WI38 (cell line): Measurements from ENCODE around the gene CTIF.

Source experiments
- H3K4me3 ChIP-seq: 2 replicates; pipeline ENCODE4 v1.5.1; 2011; ENCODE audit warnings: low read depth, mild to moderate bottlenecking, control low read depth, low read length
- TF ChIP-seq, protein P1 (sequence below): IDR thresholded peaks from 2 replicates; pipeline ENCODE4 v1.5.1; 2012; ENCODE audit warnings: low read depth, mild to moderate bottlenecking, control low read depth, low read length

Gene CTIF

GRCh38 chr18:48656582-48656981 lies 117.8 kb downstream of the CTIF start:
- TF ChIP-seq, protein P1, sequence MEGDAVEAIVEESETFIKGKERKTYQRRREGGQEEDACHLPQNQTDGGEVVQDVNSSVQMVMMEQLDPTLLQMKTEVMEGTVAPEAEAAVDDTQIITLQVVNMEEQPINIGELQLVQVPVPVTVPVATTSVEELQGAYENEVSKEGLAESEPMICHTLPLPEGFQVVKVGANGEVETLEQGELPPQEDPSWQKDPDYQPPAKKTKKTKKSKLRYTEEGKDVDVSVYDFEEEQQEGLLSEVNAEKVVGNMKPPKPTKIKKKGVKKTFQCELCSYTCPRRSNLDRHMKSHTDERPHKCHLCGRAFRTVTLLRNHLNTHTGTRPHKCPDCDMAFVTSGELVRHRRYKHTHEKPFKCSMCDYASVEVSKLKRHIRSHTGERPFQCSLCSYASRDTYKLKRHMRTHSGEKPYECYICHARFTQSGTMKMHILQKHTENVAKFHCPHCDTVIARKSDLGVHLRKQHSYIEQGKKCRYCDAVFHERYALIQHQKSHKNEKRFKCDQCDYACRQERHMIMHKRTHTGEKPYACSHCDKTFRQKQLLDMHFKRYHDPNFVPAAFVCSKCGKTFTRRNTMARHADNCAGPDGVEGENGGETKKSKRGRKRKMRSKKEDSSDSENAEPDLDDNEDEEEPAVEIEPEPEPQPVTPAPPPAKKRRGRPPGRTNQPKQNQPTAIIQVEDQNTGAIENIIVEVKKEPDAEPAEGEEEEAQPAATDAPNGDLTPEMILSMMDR, result no peak
- H3K4me3 ChIP-seq, result no peak overlapping the region

DNA sequence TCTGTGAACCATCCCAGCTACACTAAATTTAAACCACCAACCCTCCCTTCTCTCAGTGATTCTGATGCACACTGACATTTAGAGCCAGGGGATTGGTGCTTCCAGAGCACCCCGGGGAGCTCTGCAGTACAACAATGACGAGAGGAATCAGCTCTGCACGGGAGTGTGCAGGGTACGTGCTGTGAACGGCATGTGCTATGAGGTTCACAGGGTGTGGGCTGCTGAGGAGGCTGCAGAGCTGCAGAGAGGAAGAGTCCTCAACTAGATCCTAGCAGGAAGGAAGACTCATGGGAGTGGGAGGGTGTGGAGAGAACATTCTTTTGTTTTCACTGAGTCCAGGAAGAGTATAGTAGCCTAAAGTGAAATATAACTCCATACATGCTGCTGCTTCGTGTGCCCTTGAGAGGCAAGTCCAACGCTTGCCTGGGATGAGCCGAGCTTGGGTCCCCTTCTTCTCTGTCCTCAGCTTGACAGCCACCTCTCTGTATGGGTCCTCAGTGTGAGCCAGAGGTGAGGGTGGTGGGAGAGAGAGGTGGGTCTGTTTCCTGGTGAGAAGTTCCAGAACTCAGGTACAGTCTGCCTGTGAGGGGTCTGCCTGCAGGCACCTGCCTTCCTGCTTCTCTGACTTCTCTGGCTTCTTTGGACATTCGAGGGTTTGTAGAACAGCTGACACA lies 118.8 kb downstream of the CTIF start:
- TF ChIP-seq, protein P1, result no peak
- no peak overlapping the region for H3K4me3 ChIP-seq

- TF ChIP-seq, protein P1, result no peak
- no peak overlapping the region for H3K4me3 ChIP-seq
Observed at GRCh38 chr18:48658721-48659120, 119.9 kb downstream of the CTIF start.

GRCh38 chr18:48659188-48660009 lies 120.6 kb downstream of the CTIF start:
- no peak overlapping the region for H3K4me3 ChIP-seq
- TF ChIP-seq, protein P1, result no peak

DNA sequence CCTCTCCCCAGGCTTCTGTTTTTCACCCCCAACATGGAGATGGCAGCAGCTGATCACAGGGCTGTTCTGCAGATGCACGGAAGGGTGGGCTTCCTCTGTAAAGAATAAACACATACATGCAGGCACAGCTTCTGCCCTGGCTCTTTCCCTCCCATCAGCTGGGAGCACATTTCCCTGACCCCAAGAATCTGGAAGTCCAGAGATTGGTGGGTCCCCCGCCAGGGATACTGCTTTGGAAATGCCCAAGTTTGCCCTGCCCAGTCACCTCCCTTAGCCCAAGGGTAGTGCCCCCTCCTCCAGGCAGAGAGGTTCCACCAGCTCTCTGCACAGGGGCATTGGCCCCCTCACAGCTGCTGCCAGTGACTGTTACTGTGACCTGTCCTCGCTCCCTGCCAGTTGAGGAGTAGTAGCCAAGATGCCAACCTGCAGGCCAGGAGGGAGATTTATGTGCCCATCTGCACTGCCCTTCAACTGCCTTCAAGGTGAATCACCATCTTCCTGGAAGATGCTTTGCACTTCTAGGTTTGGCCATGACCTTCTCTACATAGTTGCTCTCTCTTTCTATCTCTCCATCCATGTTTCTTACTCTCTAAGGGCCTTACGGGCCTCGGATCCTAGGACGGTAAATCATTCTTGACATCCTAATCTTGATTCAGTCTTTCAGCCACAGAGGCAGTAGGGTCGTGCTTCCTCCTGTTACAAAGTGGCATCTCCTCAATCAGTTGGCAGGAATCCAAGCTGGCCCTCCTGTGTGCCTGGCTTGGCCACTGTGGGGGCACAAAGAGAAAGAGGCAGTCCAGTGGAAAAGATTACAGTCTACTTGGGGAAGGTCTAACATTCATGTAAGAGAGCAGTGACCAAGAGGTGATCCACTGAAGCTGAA lies 121.8 kb downstream of the CTIF start:
- no peak overlapping the region for H3K4me3 ChIP-seq
- TF ChIP-seq, protein P1, result no peak

- TF ChIP-seq, protein P1, result no peak
- no peak overlapping the region for H3K4me3 ChIP-seq
Observed at GRCh38 chr18:48661421-48661820, 122.6 kb downstream of the CTIF start.
